HG03460 (cell line): Measurements from ENCODE around the gene DEPDC7.
A peak's percentile ranks its signal among the peaks of the same experiment; 100 is the strongest.
"Not testable (repeated sequence)": the region's sequence is repeated elsewhere in the genome, so short reads cannot be mapped to it uniquely, and the experiment has no call there.

Experiments used
- ATAC-seq: cut with Tn5 transposase; IDR thresholded peaks from one replicate; pipeline ENCODE4 v1.9.1; 2021; ENCODE audit not compliant: unreplicated experiment

The DEPDC7 gene

DNA sequence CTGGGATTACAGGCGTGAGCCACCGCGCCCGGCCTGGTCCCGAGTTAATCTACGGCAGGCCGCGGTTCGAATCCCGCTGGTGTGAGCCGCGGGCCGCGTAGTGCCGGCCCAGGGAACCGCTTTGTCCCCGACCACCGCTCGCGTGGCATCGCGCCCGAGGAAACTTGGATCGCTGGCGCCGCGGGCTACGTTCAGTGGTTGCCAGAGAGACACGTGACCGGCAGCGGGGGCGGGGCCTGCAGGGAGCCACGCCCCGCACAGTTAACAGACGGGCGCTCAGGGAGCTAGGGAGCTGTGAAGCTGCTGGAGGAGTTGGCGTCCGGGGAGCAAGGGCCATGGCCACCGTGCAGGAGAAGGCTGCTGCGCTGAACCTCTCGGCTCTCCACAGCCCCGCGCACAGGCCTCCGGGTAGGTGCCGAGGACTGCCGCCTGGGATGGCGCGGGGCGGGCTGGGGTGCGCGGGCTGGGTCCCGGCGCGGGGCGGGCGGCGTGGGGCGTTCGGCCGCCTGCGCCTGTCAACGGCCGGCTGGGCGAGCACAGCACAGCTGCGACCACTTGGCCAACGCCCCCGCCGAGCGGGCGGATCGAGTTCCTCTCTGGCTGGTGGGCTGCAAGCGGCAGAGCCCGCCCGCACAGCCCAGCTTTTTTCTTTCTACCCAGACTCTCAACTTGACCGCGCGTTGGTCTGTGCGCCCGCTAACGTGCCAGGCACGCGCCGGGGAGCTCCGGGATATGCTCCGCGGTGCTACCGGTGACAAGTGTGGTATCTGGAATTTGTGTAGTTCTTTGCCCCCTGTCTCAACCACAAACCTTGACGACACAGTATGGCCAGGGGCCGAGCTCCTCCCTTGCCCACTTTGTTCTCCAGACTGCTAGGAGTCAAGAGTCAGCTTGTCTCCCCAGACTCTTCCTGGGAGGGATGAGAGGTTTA lies at the start of gene DEPDC7:
Gene DEPDC7 (plus strand): TSS at position 258 of the 931 bp plus-strand sequence. CDS start 78 bp downstream, at position 336.
- ATAC-seq: peak; percentile 64

DNA sequence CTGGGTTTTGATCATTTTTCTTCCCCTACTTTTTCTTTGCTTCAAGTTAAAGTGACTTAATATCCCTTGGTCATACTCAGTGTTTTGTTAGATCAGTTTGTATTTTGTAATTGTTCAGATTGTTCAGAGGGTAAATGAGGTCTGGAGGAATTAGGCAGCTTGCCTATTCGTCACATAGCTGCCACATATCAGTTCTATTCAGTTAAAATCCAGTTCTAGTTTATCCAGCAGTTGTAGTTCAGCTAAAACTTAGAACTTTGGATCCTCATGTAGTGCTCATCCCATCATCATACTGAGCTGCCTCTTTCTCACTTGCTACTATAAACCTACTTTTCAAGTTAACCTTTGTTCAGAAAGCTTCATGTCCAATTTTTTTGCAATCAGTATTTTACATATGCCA lies 47.1 kb upstream of the DEPDC7 start:
- ATAC-seq: no peak

DNA sequence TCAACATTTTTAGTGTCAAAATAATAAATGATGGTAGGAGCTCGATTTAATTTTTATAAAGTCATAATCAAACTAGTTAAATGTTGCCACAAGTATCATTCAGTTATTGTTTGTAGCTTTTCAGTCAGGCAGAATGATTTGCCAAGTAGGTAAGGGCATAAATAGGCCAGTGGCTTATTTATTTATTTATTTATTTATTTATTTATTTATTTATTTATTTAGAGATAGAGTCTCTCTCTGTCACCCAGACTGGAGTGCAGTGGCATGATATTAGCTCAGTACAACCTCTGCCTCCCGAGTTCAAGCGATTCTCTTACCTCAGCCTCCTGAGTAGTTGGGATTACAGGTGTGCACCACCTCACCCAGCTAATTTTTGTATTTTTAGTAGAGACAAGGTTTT lies 43.4 kb upstream of the DEPDC7 start:
- not testable (repeated sequence) for ATAC-seq

DNA sequence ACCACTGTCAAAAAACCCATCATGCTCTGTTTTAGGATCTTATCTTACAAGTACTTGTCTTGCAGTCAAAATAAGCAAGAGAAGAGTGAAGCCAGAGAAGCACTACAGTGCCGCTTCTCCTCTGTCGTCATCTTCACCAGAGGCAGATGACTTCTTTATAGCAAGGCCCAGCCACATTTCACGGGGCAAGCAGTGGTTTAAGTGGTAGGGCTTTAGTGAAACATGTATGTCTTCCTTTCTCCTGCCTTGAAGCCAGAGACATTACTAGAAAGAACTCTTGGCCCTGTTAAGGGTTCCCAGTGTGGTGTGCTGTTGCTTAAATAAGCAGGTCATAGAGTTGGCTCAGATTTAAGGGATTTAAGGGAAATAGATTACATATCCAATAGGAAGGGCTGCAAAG lies 42.9 kb upstream of the DEPDC7 start:
- ATAC-seq: no peak

DNA sequence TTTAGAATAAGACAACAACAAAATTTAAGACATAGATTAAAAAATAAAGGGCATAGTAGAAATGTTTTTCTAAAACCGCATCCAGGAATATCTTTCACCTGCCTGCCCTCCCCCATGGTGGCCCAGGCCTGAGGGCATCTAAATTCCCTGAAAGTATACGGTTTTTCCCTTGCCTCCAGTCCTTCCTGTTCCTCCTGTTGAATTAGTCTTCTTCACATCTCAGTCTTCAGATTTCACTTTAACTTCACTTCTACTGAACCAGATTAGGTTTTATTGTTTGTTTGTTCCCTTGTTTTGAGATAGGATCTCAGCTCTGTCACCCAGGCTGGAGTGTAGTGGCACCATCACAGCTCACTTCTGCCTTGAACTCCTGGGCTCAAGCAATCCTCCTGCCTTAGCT lies 33.1 kb upstream of the DEPDC7 start:
- ATAC-seq: no peak

DNA sequence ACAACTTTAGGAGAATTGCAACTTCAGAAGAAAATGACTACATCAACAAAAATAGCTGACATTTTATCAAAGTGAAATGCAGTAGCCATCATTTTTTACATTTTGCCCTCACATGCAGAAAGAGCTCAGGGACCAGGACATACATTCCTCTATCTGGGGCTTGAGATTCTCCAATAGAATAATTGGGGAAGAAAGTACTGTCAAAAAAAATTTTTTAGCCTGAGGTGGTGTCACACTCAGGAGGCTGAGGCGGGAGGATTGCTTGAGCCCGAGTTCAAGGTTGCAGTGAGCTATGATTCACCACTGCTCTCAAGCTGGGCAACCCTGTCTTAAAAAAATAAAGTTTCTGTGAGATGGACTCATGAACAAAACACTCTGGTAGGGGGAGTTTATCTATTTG lies 32.2 kb upstream of the DEPDC7 start:
- no peak for ATAC-seq

DNA sequence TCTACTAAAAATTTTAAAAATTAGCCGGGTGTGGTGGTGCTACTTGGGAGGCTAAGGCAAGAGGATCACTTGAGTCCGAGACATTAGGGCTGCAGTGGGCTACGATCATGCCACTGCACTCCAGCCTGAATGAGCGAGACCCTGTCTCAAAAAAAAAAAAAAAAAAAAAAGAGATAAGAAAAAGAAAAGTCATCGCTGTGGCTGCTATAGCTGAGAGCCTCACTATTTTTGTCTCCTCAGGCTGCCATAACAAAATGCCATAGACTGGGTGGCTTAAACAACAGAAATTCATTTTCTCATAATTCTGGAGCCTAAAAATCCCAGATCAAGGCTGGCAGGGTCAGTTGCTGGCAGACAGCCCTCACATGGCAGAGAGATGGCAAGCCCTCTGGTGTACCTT lies 30.1 kb upstream of the DEPDC7 start:
- ATAC-seq: no peak

DNA sequence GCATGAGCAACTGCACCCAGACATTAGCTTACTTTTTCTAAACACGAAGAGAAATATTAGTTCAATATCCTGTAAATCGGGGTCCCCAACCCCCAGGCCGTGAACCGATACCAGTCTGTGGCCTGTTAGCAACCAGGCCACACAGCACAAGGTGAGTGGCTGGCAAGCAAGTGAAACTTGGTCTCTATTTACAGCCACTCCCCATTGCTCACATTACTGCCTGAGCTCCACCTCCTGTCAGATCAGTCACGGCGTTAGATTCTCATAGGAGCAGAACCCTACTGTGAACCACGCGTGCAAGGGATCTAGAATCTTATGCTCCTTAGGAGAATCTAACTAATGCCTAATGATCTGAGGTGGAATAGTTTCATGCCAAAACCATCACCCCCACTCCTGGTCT lies 27.8 kb upstream of the DEPDC7 start:
- no peak for ATAC-seq

DNA sequence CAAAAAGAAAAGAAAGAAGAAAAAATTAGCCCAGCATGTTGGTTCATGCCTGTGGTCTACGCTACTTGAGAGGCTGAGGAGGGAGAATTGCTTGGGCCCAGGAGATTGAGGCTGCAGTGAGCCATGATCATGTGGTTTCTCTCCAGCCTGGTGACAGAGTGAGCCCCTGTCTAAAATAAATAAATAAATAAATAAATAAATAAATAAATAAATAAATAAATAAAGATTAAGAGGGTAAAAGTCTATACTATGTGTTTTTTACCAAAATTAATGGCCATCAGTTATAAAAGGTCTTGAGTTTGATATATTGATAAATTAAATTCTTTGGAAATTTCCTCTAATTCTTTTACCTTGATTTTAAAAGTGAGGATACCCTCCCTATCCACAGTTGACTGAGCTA lies 25.2 kb upstream of the DEPDC7 start:
- no peak for ATAC-seq

DNA sequence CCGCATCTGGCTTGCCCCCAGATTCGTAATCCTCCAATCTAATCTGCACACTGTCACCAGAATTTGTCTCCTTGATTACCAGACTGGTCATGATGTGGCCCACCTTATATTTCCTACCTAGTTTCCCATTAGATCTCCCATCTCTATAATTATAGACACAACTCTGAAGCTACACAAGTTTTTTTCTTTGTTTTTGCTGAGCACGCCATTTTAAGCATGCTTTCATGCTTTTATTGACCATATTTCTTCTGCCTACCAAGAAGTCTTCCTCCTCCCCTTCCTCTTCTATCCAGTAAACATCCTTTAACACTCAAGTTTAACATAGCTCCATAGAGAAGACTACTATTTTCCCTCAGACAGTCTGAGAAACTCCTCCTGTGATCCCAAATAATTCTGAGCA lies 24.3 kb upstream of the DEPDC7 start:
- no peak for ATAC-seq

DNA sequence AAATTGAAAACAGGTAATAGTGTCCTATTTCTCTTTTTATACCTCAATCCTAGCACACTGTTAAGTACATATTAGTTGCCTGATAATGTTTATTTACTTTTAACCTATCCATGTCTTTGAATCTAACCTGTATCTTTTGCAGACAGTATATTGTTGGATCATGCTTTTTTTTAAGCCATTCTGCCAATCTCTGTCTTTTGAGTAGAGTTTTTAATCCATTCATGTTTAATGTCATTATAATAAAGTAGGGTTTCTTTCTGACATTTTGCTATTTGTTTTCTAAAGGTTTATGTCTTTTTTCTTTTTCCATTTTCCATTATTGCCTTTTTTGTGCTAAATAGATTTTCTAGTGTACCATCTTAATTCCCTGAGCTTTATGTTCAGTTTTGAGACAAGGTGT lies 23.8 kb upstream of the DEPDC7 start:
- ATAC-seq: no peak

DNA sequence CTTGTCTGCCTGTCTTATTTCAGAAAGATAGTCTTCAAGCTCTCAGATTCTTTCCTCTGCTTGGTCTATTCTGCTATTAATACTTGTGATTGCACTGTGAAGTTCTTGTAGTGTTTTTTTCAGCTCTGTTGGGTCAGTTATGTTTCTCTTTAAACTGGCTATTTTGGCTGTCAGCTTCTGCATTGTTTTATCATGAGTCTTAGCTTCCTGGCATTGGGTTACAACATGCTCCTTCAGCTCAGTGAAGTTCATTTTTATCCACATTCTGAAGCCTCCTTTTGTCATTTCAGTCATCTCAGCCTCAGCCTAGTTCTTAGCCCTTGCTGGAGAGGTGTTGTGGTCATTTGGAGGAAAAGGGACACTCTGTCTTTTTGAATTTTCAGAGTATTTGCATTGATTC lies 15.5 kb upstream of the DEPDC7 start:
- ATAC-seq: no peak

DNA sequence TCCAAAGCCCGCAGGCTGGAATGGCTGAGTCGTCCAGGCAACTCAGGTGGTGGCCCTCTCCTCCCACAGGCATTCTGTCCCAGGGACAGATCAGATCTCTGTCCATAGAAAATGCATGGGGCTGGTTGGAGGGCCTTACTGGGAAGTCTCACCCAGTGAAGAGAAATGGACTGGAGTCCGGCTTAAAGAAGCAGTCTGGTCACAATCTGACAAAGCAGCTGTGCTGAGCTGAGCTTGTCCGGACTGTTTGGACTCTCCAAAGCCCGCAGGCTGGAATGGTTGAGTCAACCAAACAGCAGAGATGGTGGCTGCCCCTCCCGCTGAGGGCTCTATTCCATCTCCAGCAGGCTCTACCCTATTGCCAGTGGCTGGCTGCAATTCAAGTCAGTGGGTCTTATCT lies 14.4 kb upstream of the DEPDC7 start:
- ATAC-seq: no peak

DNA sequence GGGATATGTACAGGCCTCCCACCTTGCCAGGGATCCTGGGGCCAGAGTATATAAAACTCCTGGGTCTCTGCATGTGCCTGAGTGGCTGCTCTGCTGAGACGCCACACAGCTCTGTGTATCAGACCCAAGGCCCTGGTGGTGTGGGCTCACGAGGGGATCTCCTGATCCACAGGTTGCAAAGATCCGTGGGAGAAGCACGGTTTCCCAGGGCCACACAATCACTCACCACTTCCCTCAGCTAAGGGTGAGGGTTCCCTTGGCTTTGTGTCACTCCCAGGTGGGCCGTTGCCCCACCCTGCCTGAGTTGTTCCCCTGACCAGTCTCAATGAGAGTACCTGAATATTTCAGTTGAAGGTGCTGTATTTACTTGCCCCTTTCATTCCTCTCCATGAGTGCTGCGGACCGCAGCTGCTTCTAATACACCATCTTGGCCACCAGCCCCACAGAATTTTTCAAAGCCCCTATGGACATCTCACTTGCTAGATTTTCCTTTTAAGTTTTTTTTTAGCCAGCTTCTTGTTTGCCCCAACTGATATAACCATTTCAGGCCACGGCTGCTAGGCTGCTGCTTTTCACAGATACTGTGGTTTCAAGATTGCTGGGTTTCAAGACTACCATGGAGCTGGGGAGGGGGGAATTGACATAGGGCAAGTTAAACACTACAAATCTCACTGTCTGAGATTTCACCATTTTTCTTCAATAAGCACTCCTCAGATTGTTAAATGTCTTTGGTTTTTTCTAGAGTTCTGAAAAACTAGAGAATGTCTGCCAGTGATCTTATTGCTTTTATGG lies 13.7 kb upstream of the DEPDC7 start:
- no peak for ATAC-seq

DNA sequence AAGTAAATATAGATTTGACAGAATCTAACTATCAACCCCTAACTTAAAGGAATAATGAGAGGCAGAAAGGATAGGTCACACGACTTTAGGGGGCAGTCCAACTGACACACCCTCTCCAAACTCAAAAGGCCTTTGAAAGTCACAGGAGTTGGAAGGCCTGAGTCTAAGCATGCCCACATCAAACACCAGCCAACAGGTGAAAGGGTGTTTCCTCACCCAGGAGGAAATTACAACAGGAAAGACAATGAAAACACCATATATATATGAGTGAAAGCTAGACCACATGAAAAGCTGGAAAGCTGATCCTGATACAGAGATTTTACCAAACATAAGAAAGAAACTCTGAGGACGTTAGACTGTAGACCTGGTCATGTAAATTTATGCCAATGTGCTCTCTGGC lies 10.5 kb upstream of the DEPDC7 start:
- no peak for ATAC-seq

DNA sequence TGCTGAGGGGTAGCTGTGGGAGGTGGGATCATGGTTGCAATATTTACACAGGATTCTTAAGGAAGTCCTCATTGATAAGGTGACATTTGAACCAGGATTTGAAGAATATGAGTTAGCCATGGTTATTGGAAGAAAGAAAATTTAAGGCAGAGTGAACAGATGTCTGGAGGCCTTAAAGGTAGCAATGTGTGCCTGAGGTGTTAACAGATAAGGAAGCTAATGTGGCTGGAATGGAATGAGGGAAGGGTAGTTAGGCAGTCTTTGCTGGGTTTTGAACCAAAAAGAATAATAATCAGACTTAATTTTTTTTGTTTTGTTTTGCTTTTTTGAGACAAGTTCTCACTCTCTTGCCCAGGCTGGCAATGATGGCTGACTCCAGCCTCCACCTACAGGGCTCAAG lies 9.7 kb upstream of the DEPDC7 start:
- no peak for ATAC-seq

DNA sequence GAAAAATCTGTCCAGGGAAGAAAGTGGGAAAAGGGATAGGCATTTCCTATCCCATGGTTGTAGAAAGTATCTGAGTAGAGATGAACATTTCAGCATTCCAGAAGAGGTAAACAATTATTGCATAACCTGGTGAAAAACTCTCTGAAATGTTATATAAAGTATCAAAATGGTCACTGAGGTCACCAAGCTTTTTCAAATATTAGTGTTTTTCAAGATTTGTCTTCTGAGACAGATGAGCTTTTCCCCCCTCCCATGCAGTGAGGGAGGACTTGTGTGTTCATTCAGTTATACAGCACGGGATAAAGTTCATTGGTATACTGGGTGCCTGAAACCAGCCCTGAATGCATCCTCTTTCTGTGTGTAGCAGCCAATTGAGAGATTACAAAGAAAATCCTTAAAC lies 1.9 kb upstream of the DEPDC7 start:
- no peak for ATAC-seq

DNA sequence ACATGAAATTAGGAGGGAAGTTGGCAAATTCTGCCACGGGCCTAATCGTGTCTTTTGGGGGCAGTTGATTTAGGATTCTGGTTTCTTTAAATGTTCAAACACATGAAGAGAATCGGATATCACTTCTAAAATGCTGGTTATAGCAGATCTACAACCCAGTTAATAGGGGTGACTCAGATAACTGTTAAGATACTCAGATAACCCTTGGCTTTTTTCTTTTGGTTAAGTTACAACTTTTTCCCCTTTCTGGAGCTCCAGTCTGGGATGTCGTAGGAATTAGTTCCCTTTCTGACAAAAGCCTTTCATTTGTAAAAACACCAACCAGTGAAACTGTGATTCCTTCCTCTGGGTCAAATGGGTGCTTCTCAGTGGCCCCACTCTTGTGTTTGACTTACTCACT lies 976 bp downstream of the DEPDC7 start:
- ATAC-seq: no peak

DNA sequence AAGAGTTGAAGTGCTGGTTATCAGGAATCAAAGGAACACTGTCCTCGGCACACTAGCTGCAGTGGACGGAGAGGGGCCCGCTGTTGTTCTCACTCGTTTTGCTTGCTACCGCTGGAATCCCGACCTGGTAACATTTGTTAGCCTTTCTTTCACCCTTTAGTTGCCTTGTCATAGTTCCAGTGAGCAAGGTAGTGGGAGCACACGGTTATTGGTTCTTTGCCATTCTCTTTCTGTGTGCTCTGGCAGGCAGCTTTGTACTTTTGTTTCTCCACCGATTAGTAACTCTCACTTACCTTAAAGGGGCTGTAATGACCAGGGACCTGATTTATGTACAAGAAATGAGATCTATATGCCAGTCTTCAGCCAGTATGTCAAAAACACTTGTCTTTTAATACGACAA lies 1.8 kb downstream of the DEPDC7 start:
- no peak for ATAC-seq

DNA sequence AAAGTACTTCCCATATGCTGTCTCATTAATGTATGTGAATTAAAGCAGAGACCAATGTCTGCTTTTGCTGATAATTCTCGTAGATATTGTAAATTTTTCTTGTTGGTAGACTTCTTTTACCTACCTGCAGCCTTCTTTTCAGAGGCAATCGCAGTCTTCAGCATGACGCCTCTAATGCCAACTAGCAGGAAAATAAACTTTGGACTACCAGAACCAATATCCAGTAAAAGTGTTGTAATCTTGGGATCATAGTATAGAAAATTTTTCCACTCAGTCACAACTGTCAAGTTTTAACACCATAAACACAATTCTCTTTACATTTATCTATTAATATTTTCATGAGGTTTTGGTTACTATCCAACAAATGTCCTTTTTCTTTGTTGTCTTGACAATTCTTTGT lies 2.3 kb downstream of the DEPDC7 start:
- no peak for ATAC-seq

DNA sequence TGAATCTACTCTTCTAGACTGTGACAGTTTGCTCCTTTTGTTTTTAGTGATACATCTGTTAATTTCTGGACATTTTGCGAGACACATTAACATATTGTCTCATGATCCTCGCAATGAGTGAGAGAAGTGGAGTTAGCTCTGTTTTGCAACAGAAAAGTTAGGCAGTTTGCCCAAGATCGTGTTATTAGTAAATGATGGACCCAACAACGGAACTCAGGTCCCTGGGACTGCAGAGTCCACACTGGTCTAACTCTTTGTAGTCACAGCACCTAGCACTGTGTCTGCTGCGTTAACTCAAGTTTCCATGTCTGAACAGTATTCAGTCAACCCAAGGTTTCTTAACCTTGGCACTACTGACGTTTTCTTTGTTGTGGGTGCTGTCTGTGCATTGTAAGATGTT lies 3.2 kb downstream of the DEPDC7 start:
- ATAC-seq: no peak

DNA sequence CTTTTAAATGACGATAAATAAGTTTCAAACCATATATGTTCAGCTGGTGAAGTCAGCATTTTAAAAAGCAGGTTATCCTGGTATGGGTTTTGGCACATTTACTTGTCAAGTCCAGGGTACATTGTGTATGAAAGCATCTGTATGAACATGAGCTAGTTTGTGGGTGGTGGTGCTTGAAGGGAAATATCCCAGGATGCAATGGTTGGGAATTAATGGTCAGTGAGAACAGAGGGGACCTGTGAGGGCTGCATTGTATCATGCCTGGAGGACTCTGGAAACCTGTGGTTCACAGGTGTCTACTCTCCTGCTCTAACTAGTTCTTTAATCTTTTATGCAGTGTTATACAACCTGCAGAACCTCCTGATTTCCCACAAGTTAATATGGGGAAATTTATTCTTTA lies 5.8 kb downstream of the DEPDC7 start:
- ATAC-seq: no peak
